H9 (cell line): ENCODE data around the gene PSMB9. TPM values are rescaled to one million over a fixed set of nuclear protein-coding genes. Genes with fewer than 3 reads are reported as not detected.

Source experiments
- DNase-seq: peaks from one replicate; pipeline ENCODE4 v3.0.0-alpha.2; 2017
- H2AFZ ChIP-seq: one replicate; pipeline ENCODE4 v1.6.1; 2013; ENCODE audit warnings: mild to moderate bottlenecking, low read length, control low read depth, moderate library complexity
- H2AK5ac ChIP-seq: 2 replicates; pipeline ENCODE4 v1.6.1; 2013; ENCODE audit warnings: low read length, control low read depth, mixed read lengths; ENCODE audit not compliant: insufficient read length
- H2BK120ac ChIP-seq: one replicate; pipeline ENCODE4 v1.6.1; 2013; ENCODE audit warnings: low read depth, mild to moderate bottlenecking, low read length, control low read depth, inconsistent platforms; ENCODE audit not compliant: poor library complexity, severe bottlenecking
- H2BK12ac ChIP-seq: 2 replicates; pipeline ENCODE4 v1.6.1; 2013; ENCODE audit warnings: low read length, control low read depth, mixed read lengths, low read depth; ENCODE audit not compliant: insufficient read length
- H2BK15ac ChIP-seq: 2 replicates; pipeline ENCODE4 v1.6.1; 2013; ENCODE audit warnings: low read depth, low read length, control low read depth
- H2BK20ac ChIP-seq: one replicate; pipeline ENCODE4 v1.6.1; 2013; ENCODE audit warnings: low read depth, mild to moderate bottlenecking, low read length, control low read depth, inconsistent platforms; ENCODE audit not compliant: poor library complexity, severe bottlenecking
- H2BK5ac ChIP-seq: 2 replicates; pipeline ENCODE4 v1.6.1; 2013; ENCODE audit warnings: low read length, control low read depth, mixed read lengths; ENCODE audit not compliant: insufficient read length
- H3K14ac ChIP-seq: 2 replicates; pipeline ENCODE4 v1.6.1; 2013; ENCODE audit warnings: low read length, control low read depth; ENCODE audit not compliant: insufficient read depth
- H3K18ac ChIP-seq: 2 replicates; pipeline ENCODE4 v1.6.1; 2013; ENCODE audit warnings: low read depth, mild to moderate bottlenecking, mixed read lengths, low read length, control low read depth; ENCODE audit not compliant: insufficient read length
- H3K23ac ChIP-seq: 2 replicates; pipeline ENCODE4 v1.6.1; 2013; ENCODE audit warnings: low read length, control low read depth, mixed read lengths, low read depth; ENCODE audit not compliant: insufficient read length
- H3K23me2 ChIP-seq: 2 replicates; pipeline ENCODE4 v1.6.1; 2013; ENCODE audit warnings: low read depth, mild to moderate bottlenecking, mixed read lengths, low read length, control low read depth; ENCODE audit not compliant: insufficient read length, poor library complexity, severe bottlenecking
- H3K27ac ChIP-seq: 2 replicates; pipeline ENCODE4 v1.5.1; 2013; ENCODE audit warnings: low read length, control low read depth, mixed read lengths, low read depth; ENCODE audit not compliant: insufficient read length
- H3K27me3 ChIP-seq: 2 replicates; pipeline ENCODE4 v1.6.1; 2013; ENCODE audit warnings: low read length, control low read depth, inconsistent platforms; ENCODE audit not compliant: insufficient read depth
- H3K4ac ChIP-seq: 2 replicates; pipeline ENCODE4 v1.6.1; 2013; ENCODE audit warnings: low read depth, mild to moderate bottlenecking, control low read depth, inconsistent platforms, low read length, moderate library complexity
- H3K4me1 ChIP-seq: 2 replicates; pipeline ENCODE4 v1.6.1; 2013; ENCODE audit warnings: low read length, control low read depth, inconsistent platforms; ENCODE audit not compliant: insufficient read depth
- H3K4me2 ChIP-seq: 2 replicates; pipeline ENCODE4 v1.6.1; 2013; ENCODE audit warnings: low read length, control low read depth, mixed read lengths; ENCODE audit not compliant: insufficient read length, insufficient read depth
- H3K56ac ChIP-seq: 2 replicates; pipeline ENCODE4 v1.6.1; 2013; ENCODE audit warnings: low read depth, mild to moderate bottlenecking, mixed read lengths, low read length, control low read depth; ENCODE audit not compliant: insufficient read length
- H3K79me1 ChIP-seq: 2 replicates; pipeline ENCODE4 v1.6.1; 2013; ENCODE audit warnings: low read depth, mild to moderate bottlenecking, moderate library complexity, low read length, control low read depth, inconsistent platforms; ENCODE audit not compliant: insufficient read depth, poor library complexity, severe bottlenecking
- H3K79me2 ChIP-seq: 2 replicates; pipeline ENCODE4 v1.6.1; 2013; ENCODE audit warnings: low read length, control low read depth, inconsistent platforms; ENCODE audit not compliant: insufficient read depth
- H3K9ac ChIP-seq: 2 replicates; pipeline ENCODE4 v1.6.1; 2013; ENCODE audit warnings: low read length, control low read depth, mixed read lengths; ENCODE audit not compliant: insufficient read length; ENCODE audit errors: extremely low read depth
- H3K9me3 ChIP-seq: one replicate; pipeline ENCODE4 v1.6.1; 2013; ENCODE audit warnings: low read depth, low read length, inconsistent platforms; ENCODE audit not compliant: control insufficient read depth
- H3T11ph ChIP-seq: one replicate; pipeline ENCODE4 v1.6.1; 2013; ENCODE audit warnings: mild to moderate bottlenecking, low read length, control low read depth, inconsistent platforms
- H4K20me1 ChIP-seq: one replicate; pipeline ENCODE4 v1.6.1; 2013; ENCODE audit not compliant: control insufficient read depth, insufficient read length, insufficient read depth
- H4K5ac ChIP-seq: 2 replicates; pipeline ENCODE4 v1.6.1; 2013; ENCODE audit warnings: low read depth, mild to moderate bottlenecking, mixed read lengths, low read length, control low read depth; ENCODE audit not compliant: insufficient read length
- H4K8ac ChIP-seq: replicated peaks from 2 replicates; pipeline ENCODE4 v1.6.1; 2013; ENCODE audit warnings: low read length, control low read depth, mixed read lengths, low read depth; ENCODE audit not compliant: insufficient read length
- H4K91ac ChIP-seq: 2 replicates; pipeline ENCODE4 v1.6.1; 2013; ENCODE audit warnings: low read depth, mild to moderate bottlenecking, moderate library complexity, mixed read lengths, low read length, control low read depth; ENCODE audit not compliant: insufficient read length
- H3K27ac Mint-ChIP-seq, 3 experiments: 2 replicates in 2 of 3; 3 replicates in 1 of 3; pipeline ENCODE4 v1.8.0; 2020 to 2021; ENCODE audit warnings: mixed read lengths in 3 of 3, mild to moderate bottlenecking in 1 of 3, moderate library complexity in 1 of 3
- H3K27me3 Mint-ChIP-seq: 2 replicates; pipeline ENCODE4 v1.8.0; 2021; ENCODE audit warnings: low read depth, mild to moderate bottlenecking, moderate library complexity, mixed read lengths
- H3K36me3 Mint-ChIP-seq, 3 experiments: 2 replicates in 2 of 3; 3 replicates in 1 of 3; pipeline ENCODE4 v1.8.0; 2020 to 2021; ENCODE audit warnings: low read depth in 3 of 3, mixed read lengths in 3 of 3; ENCODE audit not compliant: insufficient read depth in 1 of 3
- H3K4me1 Mint-ChIP-seq, 2 experiments: 2 replicates each; pipeline ENCODE4 v1.8.0; 2020; ENCODE audit warnings: mixed read lengths in 2 of 2
- H3K4me3 Mint-ChIP-seq, 2 experiments: 2 replicates in 1 of 2; 3 replicates in 1 of 2; pipeline ENCODE4 v1.8.0; 2020 to 2021; ENCODE audit warnings: mild to moderate bottlenecking in 2 of 2, mixed read lengths in 2 of 2, moderate library complexity in 1 of 2
- H3K9me3 Mint-ChIP-seq, 2 experiments: 2 replicates in 1 of 2; 3 replicates in 1 of 2; pipeline ENCODE4 v1.8.0; 2020; ENCODE audit warnings: mild to moderate bottlenecking in 2 of 2, mixed read lengths in 2 of 2, moderate library complexity in 1 of 2
- CTCF ChIP-seq: fragments of 200-600 bp; sonication (generic); conservative IDR thresholded peaks from 3 replicates; pipeline ENCODE4 v1.8.0; 2021; ENCODE audit warnings: antibody characterized with exemption, mild to moderate bottlenecking
- WGBS: extraction: QIAGEN DNeasy Blood & Tissue Kit; methylation state at CpG from one replicate; pipeline ENCODE4 v1.1.7; 2013; ENCODE audit warnings: missing lambda C conversion rate, low lambda C conversion rate, mixed read lengths; ENCODE audit not compliant: insufficient read length; ENCODE audit errors: extremely low coverage; 5-methylcytosine and 5-hydroxymethylcytosine counted together
- total RNA-seq: library from RNA; stranded (reverse); gene quantifications from 2 replicates; pipeline ENCODE4 v1.2.1, GENCODE V29; 2021

Gene PSMB9
- total RNA-seq, 1 experiment from 2014 or later = 3.5 TPM

GRCh38 chr6:32858194-32858593, 4.2 kb downstream of the PSMB9 start:
- Histone ChIP-seq H2BK120ac (no peak overlapping the region), H2BK15ac (no peak overlapping the region), H3K4me2 (no peak overlapping the region), H3K4me1 (no peaks in the 10 kb centered on the region), H3K23me2 (peaks cover 6% of the 10 kb centered on the region), H3K27me3 (peaks cover 6% of the 10 kb centered on the region; the same call in 1 of the 2 replicates), H3T11ph (no peak overlapping the region), H4K20me1 (no peaks in the 10 kb centered on the region), H3K56ac (no peak overlapping the region), H2BK5ac (no peak overlapping the region), H3K79me2 (no peaks in the 10 kb centered on the region), H3K79me1 (no peaks in the 10 kb centered on the region), H3K9ac (no peak overlapping the region), H4K8ac (no peak overlapping the region), H3K23ac (no peak overlapping the region), H2AK5ac (no peak overlapping the region), H3K9me3 (no peaks in the 10 kb centered on the region), H4K5ac (no peak overlapping the region), H3K14ac (no peak overlapping the region), H2AFZ (no peak overlapping the region), H3K4ac (no peak overlapping the region), H3K27ac (no peak overlapping the region), H3K18ac (no peak overlapping the region), H2BK12ac (no peak overlapping the region), H2BK20ac (no peak overlapping the region), H4K91ac (no peak overlapping the region)
- H3K27me3 Mint-ChIP-seq = peaks cover 50% of the 10 kb centered on the region
- peaks cover 14 to 17% of the 10 kb centered on the region in 2 experiments for H3K4me1 Mint-ChIP-seq
- TF ChIP-seq CTCF = no peak
- no peaks in the 10 kb centered on the region for H3K9me3 Mint-ChIP-seq
- WGBS = no CpG with 5 or more reads among the region's 5 CpGs
- no peak overlapping the region for H3K4me3 Mint-ChIP-seq
- no peak overlapping the region for H3K27ac Mint-ChIP-seq
- no peaks in the 10 kb centered on the region for H3K36me3 Mint-ChIP-seq
- DNase-seq = no peak
